ENCODE measurements around the gene CDC42BPB.
A peak's percentile ranks its signal among the peaks of the same experiment; 100 is the strongest.
"Not testable (repeated sequence)": the region's sequence is repeated elsewhere in the genome, so short reads cannot be mapped to it uniquely, and the experiment has no call there.

CDC42BPB gene

DNA sequence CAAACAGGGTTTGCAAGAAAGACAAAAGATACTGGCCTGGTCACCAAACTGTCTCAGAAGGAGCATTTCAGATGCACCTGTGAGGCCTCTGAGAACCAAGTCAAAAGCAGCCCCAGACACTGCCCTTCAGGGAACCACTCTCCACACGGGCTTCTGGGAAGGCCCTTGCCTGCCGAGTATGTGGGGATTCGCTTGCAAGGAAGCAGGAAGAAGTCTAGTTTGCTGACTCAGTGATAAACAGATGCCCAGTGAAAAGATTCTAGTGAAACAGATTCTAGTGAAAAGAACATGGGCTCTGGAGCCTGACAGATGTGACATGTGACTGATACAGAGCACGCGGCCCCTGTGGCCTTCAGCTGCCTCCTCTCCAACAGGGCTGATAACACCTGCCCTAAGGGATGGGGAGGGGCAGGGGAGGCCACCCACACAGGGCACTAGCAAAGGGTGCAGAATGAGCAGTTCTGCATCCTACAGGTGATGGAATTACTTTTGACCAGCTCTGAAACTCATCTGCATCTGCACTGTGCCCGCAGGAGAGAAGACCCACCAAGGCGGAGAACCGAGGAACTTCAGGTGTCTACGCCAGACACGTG is 115.8 kb downstream of the CDC42BPB start:
- DNase-seq: no peak

DNA sequence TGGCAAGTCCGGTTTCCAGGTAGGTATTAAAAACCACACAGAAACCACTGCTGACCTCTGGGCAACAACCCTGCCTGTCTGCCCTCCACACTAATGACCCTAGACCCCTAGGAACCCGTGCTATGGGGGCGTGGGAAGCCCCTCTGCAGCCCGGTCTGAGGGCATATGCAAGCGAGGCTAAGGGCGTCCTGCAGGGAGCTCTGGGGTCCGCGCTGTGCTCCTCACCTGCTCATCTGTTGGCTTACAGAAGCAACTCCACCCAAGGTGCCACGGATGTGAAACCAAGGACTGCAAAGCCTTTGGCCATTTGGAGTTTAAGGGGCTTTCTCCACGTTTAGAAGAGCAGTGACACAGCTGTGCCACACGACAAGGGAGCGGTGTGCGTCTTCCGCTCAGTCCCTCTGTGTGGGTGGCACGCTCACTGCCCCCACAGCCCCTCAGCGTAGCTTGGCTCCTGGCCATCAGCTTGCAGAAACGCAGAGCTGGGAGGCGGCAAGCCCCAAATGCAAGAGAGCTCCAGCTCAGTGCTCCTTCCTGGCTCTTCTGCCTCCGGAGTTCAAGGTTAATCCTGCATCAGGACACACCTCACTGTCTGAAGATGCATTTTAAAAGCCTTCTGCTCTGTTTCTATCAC is 116.5 kb downstream of the CDC42BPB start:
- DNase-seq: no peak

DNA sequence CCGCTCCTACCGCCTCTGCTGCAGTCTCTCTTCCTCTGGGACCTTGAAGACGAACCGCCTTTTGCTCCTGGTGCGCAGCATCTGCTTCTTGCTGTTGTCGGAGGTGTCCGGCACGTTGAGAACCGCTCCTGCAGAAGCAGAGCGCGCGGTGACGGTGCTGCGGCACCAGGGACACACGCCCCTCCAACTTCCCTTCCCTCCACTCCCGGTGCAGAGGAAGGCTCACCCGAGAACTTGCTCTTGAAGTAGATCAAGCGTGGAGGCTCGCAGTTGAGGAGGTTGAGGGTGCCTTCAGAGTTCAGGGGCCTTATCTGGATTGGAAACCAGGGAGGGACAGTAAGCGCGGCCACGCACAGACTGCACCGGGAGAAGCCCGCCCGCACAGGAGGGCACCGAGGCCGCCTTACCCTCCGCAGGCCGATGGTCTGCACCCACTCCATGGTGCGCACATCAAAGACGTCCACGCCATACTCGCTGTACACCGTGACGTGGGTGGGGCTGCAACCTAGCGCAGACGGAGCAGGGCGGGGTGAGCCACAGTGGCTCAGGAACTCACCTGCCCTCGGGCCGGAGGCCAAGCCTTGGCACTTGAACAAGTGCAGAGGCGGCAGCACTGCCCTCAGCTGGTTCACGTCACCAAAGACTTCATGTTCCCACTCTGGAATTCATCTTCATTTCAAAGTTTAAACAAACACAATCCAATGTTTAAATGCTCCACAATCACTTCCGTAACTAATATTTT is 117.4 kb downstream of the CDC42BPB start:
- DNase-seq: no peak

DNA sequence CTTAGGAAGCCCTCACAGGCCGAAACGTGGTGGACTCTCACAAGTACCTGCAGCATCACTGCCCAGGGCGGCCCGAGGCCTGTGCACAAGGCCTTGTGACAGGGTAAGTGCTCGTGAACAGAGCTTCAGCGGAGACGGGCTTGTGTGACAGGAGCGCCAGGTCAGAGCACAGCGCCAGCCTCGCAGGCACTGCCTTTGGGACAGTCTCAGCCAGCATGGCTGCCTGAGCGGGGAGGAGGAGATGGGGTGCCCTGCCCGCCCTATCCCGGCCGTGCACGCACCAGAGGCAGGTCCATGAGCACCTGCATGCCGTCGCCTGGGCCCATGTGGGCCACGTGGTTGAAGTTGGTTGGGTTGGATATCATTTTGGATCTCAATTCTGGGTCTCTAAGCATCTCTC is 118.0 kb downstream of the CDC42BPB start:
- DNase-seq: no peak

DNA sequence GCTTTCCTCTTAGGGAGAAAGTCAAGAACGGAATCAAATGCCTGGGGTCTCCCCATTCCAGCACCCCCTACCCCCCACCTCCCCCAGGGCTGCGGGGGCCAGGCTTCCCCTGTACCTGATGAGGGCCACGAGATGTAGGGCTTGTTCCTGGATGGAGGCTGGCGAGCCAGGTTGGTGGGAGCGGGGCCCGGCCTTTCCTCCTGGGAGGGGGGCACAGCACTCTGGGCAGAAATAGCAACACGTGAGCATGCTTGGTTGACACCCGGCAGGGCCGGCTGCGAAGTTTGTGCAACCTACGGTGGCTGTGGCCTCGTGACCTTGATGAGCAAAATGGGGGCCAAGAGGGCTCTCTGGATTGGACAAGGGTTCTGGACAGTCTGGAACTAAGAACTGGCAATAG is 119.2 kb downstream of the CDC42BPB start:
- no peak for DNase-seq

DNA sequence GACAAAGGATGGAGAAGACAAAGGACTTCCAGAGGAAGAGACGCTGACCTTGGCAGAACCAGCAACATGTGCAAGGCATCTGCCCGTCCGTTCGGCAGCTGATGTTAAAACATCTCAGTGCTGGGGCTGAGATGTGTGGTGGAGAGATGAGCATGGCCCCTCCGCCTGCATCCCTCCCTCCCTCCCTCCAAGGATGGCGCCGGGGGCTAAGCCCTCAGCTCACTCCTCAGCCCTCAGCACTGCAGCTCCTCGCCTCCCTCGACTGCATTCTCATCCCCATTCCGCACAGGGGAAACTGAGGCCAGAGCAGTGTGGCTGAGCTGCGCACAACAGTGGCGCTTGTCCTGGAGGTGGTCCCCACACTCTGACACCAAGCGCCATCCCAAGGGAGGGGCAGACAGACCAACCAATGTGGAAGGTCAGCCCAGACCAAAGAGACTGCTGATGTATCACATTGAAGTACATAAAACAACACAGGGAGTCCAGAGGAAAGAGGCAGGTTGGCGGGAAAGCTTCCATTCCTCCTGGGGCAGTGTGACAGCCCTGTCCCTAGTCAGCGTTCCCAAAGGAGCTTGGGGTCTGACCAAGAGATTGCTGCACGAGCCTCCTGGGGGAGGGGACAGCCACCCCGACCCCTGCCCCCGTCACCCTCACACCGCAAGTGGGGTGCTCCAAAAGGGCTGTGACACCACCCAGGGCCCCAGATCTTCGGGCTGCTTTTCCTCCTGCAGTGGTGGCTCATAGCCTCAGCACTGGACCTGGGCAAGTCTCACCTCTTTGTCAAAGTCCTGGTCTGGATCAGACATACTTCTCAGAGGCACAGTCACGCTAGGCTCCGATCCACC is 119.8 kb downstream of the CDC42BPB start:
- DNase-seq: no peak

DNA sequence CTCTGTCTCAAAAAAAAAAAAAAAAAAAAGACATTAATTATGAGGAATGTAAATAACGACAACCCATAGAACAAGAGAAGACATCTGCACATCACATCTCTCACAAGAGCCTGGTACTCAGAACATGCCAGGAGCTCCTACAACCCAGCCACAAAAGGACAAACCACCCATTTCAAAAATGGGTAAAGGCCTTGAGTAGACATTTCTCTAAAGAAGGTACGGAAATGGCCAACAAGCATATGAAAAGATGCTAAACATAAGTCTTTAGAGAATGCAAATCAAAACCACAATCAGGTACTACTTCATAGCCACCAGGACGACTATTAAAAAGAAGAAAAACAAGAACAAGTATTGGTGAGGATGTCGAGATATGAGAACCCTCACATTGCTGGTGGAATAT is 121.6 kb downstream of the CDC42BPB start:
- DNase-seq: no peak

DNA sequence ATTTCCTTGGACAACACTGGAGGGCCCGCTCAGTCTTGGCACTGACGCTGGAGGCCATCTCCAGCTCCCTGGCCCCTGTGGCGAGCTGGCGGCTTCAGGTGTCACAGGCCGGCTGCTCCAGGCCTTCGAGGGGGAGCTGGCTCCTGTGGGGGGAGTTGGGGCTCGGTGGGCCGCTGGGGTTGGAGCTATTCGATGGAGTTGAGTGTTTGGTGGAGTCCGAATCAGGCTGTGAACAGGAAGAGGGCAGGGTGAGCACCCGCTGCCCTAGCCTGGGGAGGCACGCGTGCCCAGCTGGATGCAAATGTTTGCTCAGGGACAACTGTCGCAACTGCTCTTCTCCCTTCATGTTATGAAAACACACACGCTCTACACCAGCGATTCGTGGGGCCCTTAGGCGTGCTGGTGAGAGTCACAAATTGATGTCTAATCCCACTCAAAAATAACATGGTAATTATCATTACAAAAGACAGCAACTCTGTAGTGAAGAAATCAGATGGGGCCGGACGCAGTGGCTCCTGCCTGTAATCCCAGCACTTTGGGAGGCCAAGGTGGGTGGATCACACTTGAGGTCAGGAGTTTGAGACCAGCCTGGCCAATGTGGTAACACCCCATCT is 123.6 kb downstream of the CDC42BPB start:
- no peak for DNase-seq

DNA sequence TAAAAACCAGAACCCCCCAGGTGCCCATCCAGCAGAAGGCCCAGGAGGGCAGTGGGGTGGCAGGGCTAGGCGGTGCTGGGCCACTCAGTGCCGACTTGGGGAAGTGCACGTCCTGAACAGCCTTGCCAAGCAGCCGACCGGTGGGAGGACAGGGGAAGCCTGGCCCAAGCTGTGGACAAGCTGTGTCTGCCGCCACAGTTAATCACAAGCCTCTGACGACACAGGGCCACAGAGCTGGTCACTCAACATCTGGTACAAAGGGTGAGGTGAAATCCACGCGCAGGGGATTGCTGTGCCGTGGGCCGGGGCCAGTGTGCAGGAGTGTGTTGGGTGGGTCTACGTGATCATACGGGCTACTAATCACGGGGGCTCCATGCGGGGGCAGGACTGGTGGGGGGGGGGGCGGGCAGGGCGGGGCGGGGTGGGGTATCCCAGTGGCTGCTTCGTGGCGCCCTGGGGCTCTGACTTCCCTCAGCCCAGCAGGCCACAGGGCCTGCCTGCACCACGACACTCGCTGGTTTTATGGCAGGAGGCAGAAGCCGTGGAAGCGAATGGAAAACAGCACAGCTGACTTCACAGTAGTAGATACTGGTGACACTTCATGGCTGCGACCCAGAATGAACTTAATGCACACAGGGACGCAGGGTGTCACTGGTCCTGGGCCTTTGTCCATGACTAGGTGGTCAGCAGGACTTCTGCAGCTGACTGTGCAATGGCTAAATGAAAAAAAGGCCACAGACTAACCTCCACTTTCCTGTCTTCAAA is 124.7 kb downstream of the CDC42BPB start:
- no peak for DNase-seq

DNA sequence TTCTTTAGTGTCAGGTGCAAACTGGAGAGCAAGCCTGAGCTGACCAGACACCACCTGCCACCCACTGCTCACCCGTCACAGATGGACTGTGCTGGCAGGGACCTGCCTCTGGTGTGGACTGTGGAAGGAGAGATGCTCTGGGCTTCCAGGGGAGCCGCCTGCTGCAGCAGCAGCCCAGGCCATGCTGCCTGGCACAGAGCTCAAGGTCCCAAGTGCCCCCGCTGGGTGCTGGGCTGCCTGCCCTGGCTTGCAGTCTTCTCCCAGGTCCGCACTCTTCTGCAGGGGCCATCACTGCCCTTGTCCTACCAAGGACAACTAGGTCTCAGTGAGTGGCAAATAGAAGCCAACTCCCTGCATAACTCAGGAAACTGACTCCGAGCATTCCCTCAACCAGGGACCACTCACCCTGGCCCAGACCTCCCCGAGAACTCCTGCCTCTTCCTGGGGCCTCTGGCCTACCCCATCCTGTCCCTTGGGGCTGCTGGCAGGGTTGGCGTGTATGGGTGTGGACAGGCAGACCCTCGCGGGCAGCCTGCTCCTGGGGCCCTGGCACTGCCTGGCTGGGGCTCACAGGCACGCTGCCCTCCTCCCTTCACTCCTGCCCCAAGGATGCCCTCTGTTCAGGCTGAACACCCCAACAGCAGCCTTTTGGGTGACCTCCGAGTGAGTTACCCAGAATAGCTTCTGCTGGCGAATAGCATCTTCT is 125.6 kb downstream of the CDC42BPB start:
- no peak for DNase-seq

DNA sequence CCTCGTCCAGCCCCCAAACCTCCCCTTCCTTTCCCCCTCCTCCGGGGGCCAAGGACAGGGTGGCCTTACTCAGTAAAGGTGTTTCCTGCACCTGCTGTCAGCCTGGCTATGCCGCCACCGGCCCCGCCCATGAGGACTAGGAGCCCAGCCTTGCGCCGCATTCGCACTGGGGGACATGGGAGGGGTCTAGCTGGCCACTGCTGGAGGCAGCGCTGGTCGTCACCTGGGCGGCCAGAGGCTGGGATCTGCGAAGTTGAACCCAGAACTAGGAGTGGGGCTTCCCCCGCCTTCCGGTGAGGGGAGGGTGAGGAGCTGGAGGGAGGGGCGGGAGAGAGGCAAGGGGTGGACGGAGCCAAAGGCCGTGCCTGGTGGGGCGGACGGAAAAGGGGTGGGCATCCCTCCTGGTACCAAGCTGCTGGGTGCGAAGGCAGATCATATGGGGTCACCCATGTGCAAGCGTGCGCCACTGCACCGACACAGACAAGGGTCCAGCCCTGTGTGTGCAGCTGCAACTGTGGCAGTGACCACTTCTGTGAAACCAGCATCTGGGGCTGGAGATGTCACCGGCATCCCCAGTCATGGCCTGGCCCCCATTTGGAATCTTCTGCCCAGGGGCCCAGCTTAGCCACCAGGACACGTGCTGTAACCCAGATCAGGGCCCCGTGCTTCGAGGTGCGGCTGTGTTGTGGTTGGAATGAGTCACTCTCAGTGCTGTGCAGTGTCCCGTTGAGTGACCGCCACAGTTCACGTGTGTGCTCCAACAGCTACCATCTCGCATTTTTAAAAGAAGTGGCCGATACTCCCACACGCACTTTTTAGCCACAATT is 126.4 kb downstream of the CDC42BPB start:
- DNase-seq: peak; percentile 34

DNA sequence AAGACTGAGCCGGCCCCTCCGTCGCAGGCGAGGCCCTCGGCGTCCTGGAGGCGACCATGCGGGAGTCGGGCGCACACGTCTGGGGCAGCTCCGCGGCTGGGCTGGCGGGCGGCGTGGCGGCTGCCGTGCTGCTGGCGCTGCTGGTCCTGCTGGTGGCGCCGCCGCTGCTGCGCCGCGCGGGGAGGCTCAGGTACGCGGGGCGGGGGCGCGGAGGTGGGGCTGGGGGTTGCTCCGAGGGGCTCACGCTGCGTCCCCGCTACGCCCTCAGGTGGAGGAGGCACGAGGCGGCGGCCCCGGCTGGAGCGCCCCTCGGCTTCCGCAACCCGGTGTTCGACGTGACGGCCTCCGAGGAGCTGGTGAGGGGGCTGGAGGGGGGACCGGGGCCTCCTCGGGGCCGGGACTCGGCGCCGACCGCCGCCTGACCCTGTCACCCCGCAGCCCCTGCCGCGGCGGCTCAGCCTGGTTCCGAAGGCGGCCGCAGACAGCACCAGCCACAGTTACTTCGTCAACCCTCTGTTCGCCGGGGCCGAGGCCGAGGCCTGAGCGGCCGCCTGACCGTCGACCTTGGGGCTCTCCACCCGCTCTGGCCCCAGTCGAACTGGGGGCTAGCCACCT is 127.1 kb downstream of the CDC42BPB start:
- no peak for DNase-seq

DNA sequence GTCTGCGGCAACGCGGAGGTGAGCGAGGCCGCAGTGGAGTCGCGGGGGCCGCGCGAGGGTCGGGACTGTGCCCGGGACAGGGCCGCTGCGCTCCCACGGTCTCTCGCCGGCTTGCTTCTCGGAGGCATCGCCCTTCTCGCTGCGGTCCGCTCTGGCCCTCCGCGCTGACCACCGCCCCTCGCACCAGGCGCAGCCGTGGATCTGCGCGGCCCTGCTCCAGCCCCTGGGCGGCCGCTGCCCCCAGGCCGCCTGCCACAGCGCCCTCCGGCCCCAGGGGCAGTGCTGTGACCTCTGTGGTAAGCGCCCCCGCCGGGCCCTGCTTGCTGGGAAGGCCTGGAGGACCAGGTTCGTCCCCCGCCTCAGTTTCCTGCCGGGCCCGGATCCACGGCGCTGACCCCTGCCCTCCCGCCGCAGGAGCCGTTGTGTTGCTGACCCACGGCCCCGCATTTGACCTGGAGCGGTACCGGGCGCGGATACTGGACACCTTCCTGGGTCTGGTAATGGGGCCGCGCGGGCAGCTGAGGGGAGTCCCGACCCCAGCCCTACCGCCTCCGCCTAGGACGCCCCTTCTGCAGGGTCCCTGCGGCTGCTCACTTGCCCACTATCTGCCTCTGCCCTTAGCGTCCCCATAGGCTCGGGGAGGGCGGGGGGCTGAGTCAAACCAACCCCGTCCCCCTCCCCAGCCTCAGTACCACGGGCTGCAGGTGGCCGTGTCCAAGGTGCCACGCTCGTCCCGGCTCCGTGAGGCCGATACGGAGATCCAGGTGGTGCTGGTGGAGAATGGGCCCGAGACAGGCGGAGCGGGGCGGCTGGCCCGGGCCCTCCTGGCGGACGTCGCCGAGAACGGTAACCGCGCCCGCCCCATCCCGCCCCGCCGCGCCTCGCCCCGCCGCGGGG is 127.9 kb downstream of the CDC42BPB start:
- DNase-seq: no peak

DNA sequence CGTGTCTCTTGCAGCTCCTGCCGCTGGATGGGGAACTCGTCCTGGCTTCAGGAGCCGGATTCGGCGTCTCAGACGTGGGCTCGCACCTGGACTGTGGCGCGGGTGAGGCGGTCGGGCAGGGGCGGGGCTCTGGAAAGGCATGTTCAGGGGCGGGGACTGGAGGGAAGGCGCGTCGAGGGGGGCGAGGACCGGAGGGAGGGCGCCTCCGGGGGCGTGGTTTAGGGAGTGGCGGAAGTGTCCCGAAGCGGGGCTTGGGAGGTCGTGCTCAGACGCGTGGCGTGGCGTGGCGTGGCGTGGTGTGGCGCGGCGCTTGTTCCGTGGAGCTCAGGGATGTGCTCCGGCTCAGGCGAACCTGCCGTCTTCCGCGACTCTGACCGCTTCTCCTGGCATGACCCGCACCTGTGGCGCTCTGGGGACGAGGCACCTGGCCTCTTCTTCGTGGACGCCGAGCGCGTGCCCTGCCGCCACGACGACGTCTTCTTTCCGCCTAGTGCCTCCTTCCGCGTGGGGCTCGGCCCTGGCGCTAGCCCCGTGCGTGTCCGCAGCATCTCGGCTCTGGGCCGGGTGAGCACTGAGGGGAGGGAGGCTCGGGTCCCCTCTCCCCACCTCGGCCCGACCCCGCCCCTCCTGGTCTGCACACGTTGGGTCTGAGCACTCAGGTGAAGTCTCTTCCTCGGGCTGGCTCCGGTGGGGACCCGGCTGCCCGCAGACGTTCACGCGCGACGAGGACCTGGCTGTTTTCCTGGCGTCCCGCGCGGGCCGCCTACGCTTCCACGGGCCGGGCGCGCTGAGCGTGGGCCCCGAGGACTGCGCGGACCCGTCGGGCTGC is 128.7 kb downstream of the CDC42BPB start:
- peak; percentile 47 for DNase-seq

DNA sequence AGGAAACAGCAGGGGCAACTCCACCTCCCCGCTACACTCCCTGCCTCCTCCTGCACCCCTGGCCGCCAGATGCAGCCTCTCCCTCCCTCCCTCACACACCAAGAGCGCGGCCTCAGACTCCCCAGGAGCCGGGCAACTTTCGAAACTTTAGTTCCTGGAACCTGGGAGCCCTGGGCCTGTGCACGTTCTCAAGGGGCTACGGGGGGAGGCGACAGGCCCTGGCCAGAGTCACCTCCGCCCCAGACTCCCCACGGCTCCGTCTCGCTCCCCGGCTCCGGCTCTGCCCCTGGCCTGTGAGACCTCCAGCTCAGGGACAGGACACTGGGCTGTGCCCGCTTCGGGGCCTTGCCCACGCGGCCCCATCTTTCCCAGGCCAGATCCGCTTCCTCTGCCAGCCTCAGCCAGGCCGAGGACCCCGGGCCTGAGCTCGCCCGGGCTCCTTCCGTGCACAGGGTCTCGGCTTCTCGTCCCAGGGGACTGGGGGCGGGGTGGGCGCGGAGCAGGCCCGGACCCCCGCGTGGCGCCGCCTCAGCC is 129.4 kb downstream of the CDC42BPB start:
- no peak for DNase-seq

DNA sequence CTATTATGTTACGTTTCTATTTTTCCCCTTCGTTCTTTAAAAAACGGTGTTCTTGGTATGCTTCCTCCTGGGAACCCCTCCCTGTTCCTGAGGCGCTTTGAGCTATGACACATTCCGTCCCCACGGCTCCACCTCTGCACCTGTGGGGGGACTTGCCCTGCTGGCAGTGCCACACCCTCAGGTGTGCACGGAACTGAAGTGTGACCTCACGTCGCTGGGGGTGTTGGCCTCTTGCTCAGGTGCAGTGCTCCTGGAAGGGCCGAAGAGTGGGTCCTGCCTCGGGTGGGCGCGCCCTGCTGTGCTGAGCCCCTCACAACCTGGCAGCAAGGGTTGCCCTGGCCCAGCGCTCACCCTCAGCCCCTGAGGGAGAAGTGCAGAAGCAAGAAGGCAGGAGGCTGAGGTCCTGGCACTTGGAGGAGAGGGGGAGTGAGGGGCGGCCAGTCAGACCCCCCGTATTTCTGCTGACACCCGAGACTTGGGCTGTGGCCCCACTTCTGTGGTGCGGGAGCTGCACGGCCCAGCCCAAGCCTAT is 129.9 kb downstream of the CDC42BPB start:
- DNase-seq: no peak

DNA sequence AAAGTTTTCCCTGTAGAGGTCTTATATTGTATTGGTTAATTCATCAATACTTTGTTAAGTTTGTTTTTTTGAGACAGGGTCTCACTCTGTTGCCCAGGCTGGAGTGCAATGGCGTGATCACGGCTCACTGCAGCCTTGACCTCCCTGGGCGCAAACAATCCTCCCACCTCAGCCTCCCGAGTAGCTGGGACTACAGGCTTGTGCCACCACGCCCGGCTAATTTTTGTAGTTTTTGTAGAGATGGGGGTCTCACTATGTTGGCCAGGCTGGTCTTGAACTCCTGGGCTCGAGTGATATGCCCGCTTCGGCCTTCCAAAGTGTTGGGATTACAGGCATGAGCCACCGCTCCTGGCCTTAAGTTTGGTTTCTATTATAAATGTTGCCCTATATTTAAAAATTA is 130.5 kb downstream of the CDC42BPB start:
- not testable (repeated sequence) for DNase-seq
